Hepatocyte (in vitro differentiated cells): ENCODE results near the gene ITPR2. TPM values are rescaled to one million over a fixed set of nuclear protein-coding genes. Genes with fewer than 3 reads are reported as not detected.

ENCODE experiments used
- DNase-seq: peaks from one replicate; pipeline ENCODE4 v3.0.0-alpha.2; 2016; ENCODE audit warnings: low spot score
- H2AFZ ChIP-seq: fragments of 200-600 bp; sonication (generic); 2 replicates; pipeline ENCODE4 v1.6.0; 2016; ENCODE audit warnings: antibody characterized with exemption, mild to moderate bottlenecking
- H3K27ac ChIP-seq: fragments of 200-600 bp; sonication (generic); 2 replicates; pipeline ENCODE4 v1.5.1; 2016; ENCODE audit warnings: mild to moderate bottlenecking
- H3K27me3 ChIP-seq: fragments of 200-600 bp; sonication (generic); 2 replicates; pipeline ENCODE4 v1.6.1; 2016
- H3K36me3 ChIP-seq: fragments of 200-600 bp; sonication (generic); replicated peaks from 2 replicates; pipeline ENCODE4 v1.5.1; 2016; ENCODE audit warnings: low read depth; ENCODE audit not compliant: insufficient read depth
- H3K4me1 ChIP-seq: fragments of 200-600 bp; sonication (generic); 2 replicates; pipeline ENCODE4 v1.5.1; 2016; ENCODE audit warnings: mild to moderate bottlenecking, moderate library complexity; ENCODE audit not compliant: insufficient read depth
- H3K4me2 ChIP-seq: fragments of 200-600 bp; sonication (generic); 2 replicates; pipeline ENCODE4 v1.6.0; 2016
- H3K4me3 ChIP-seq: fragments of 200-600 bp; sonication (generic); 2 replicates; pipeline ENCODE4 v1.5.1; 2016; ENCODE audit warnings: mild to moderate bottlenecking
- H3K79me2 ChIP-seq: fragments of 200-600 bp; sonication (generic); 2 replicates; pipeline ENCODE4 v1.6.0; 2017; ENCODE audit warnings: mild to moderate bottlenecking
- H3K9me2 ChIP-seq: fragments of 200-600 bp; sonication (generic); replicated peaks from 2 replicates; pipeline ENCODE4 v1.6.0; 2017; ENCODE audit warnings: mild to moderate bottlenecking; ENCODE audit not compliant: insufficient read depth
- H3K9me3 ChIP-seq: fragments of 200-600 bp; sonication (generic); 2 replicates; pipeline ENCODE4 v1.5.1; 2016; ENCODE audit warnings: low read depth, mild to moderate bottlenecking
- H4K20me1 ChIP-seq: fragments of 200-600 bp; sonication (generic); 2 replicates; pipeline ENCODE4 v1.6.0; 2016; ENCODE audit warnings: mild to moderate bottlenecking; ENCODE audit not compliant: insufficient read depth, poor library complexity, severe bottlenecking
- CTCF ChIP-seq: fragments of 200-600 bp; sonication (generic); IDR thresholded peaks from 2 replicates; pipeline ENCODE4 v1.5.1; 2016; ENCODE audit warnings: antibody characterized with exemption, mild to moderate bottlenecking; ENCODE audit not compliant: poor library complexity
- EZH2 ChIP-seq: fragments of 200-600 bp; sonication (generic); IDR thresholded peaks from 2 replicates; pipeline ENCODE4 v1.6.1; 2016; ENCODE audit warnings: antibody characterized with exemption, mild to moderate bottlenecking, borderline replicate concordance
- EZH2phosphoT487 ChIP-seq: fragments of 200-600 bp; sonication (generic); IDR thresholded peaks from one replicate; pipeline ENCODE4 v1.6.1; 2018; ENCODE audit warnings: antibody characterized with exemption, mild to moderate bottlenecking, low read depth, moderate library complexity; ENCODE audit not compliant: unreplicated experiment, severe bottlenecking
- WGBS: methylation state at CpG from one replicate; pipeline ENCODE4 v1.1.6; 2016; ENCODE audit warnings: low lambda C conversion rate; ENCODE audit errors: missing lambda C conversion rate; 5-methylcytosine and 5-hydroxymethylcytosine counted together
- polyA plus RNA-seq: library from polyadenylated mRNA; unstranded; fragments of >200 nt; fragmentation: Nextera tagmentation; extraction: Ambion mirVana; gene quantifications from 2 replicates; pipeline ENCODE4 v1.2.1, GENCODE V29; 2016
- total RNA-seq: library from RNA; depleted of rRNA; stranded (reverse); fragments of >200 nt; gene quantifications from 2 replicates; pipeline ENCODE4 v1.2.3, GENCODE V29; 2014

The ITPR2 gene
- total and polyA plus RNA-seq, 2 experiments from 2014 or later, result 22.0 to 51.4 TPM

- no peaks in the 10 kb centered on the region for H3K4me1 ChIP-seq
- H3K4me3 ChIP-seq, result no peak overlapping the region
- DNase-seq, result no peak
- H3K9me3 ChIP-seq, result no peaks in the 10 kb centered on the region
- H3K27me3 ChIP-seq, result no peaks in the 10 kb centered on the region
- H2AFZ ChIP-seq, result no peak overlapping the region
- no peak overlapping the region for H3K4me2 ChIP-seq
- no peaks in the 10 kb centered on the region for H3K79me2 ChIP-seq
- 86% methylated on average over 7 of the region's 7 CpGs for WGBS
- no peaks in the 10 kb centered on the region for H3K9me2 ChIP-seq
- H3K36me3 ChIP-seq, result no peaks in the 10 kb centered on the region
- TF ChIP-seq EZH2 (no peak), CTCF (no peak), EZH2phosphoT487 (no peak)
- H3K27ac ChIP-seq, result no peak overlapping the region
- H4K20me1 ChIP-seq, result no peaks in the 10 kb centered on the region
Observed at GRCh38 chr12:26373606-26374495, 459.1 kb downstream of the ITPR2 start.

- WGBS, result 84% methylated on average over 6 of the region's 6 CpGs
Observed at GRCh38 chr12:26372866-26373265, 460.1 kb downstream of the ITPR2 start.

GRCh38 chr12:26370098-26370497, 462.9 kb downstream of the ITPR2 start:
- H3K36me3 ChIP-seq, result no peaks in the 10 kb centered on the region
- WGBS, result 92% methylated on average over 2 of the region's 2 CpGs
- H3K9me3 ChIP-seq, result no peaks in the 10 kb centered on the region
- H3K9me2 ChIP-seq, result no peaks in the 10 kb centered on the region
- no peaks in the 10 kb centered on the region for H3K4me1 ChIP-seq
- no peak for TF ChIP-seq EZH2
- TF ChIP-seq EZH2phosphoT487, result no peak
- TF ChIP-seq CTCF, result no peak
- H2AFZ ChIP-seq, result no peak overlapping the region
- H4K20me1 ChIP-seq, result no peaks in the 10 kb centered on the region
- no peaks in the 10 kb centered on the region for H3K79me2 ChIP-seq
- DNase-seq, result no peak
- no peak overlapping the region for H3K4me3 ChIP-seq
- H3K4me2 ChIP-seq, result no peak overlapping the region
- H3K27ac ChIP-seq, result no peak overlapping the region
- no peaks in the 10 kb centered on the region for H3K27me3 ChIP-seq

More at GRCh38 chr12:26372866-26373265, 460.1 kb downstream of the ITPR2 start:
- Histone ChIP-seq H3K4me1 (no peaks in the 10 kb centered on the region), H2AFZ (no peak overlapping the region), H4K20me1 (no peaks in the 10 kb centered on the region), H3K79me2 (no peaks in the 10 kb centered on the region), H3K4me2 (no peak overlapping the region), H3K9me2 (no peaks in the 10 kb centered on the region), H3K27ac (no peak overlapping the region), H3K9me3 (no peaks in the 10 kb centered on the region), H3K36me3 (no peaks in the 10 kb centered on the region), H3K4me3 (no peak overlapping the region), H3K27me3 (no peaks in the 10 kb centered on the region)
- TF ChIP-seq CTCF (no peak), EZH2 (no peak), EZH2phosphoT487 (no peak)
- no peak for DNase-seq
